HG03108 (cell line): ENCODE data around the gene DIS3L2.

Experiments used
- ATAC-seq: cut with Tn5 transposase; IDR thresholded peaks from one replicate; pipeline ENCODE4 v1.9.1; 2021; ENCODE audit warnings: moderate library complexity; ENCODE audit not compliant: unreplicated experiment

Gene DIS3L2

GRCh38 chr2:231961349-231962166 is at the start of gene DIS3L2:
TSS of gene DIS3L2 (plus strand) at chr2:231961713. CDS start at chr2:232014928, 53,215 bp downstream.
- ATAC-seq, result peak; percentile 90

GRCh38 chr2:231914077-231914690 is 47.3 kb upstream of the DIS3L2 start:
- no peak for ATAC-seq

- no peak for ATAC-seq
Measured at GRCh38 chr2:231917280-231918066, 44.0 kb upstream of the DIS3L2 start.

GRCh38 chr2:231918501-231919330 is 42.8 kb upstream of the DIS3L2 start:
- ATAC-seq, result no peak

- ATAC-seq, result no peak
Measured at GRCh38 chr2:231919341-231920035, 42.0 kb upstream of the DIS3L2 start.

- ATAC-seq, result no peak
Measured at GRCh38 chr2:231920366-231920765, 41.1 kb upstream of the DIS3L2 start.

- ATAC-seq, result no peak
Measured at GRCh38 chr2:231920795-231921194, 40.7 kb upstream of the DIS3L2 start.

- ATAC-seq, result no peak
Measured at GRCh38 chr2:231922311-231923009, 39.1 kb upstream of the DIS3L2 start.

GRCh38 chr2:231923010-231923344 is 38.5 kb upstream of the DIS3L2 start:
- no peak for ATAC-seq

GRCh38 chr2:231923951-231924888 is 37.3 kb upstream of the DIS3L2 start:
- no peak for ATAC-seq

GRCh38 chr2:231924889-231925275 is 36.6 kb upstream of the DIS3L2 start:
- ATAC-seq, result no peak

GRCh38 chr2:231925303-231926179 is 36.0 kb upstream of the DIS3L2 start:
- no peak for ATAC-seq

- ATAC-seq, result peak; percentile 55
Measured at GRCh38 chr2:231926180-231926741, 35.3 kb upstream of the DIS3L2 start, which contains the start of gene NPPC. TSS of gene NPPC (minus strand) at chr2:231926396. CDS start at chr2:231926249, 147 bp downstream.

- ATAC-seq, result no peak
Measured at GRCh38 chr2:231926761-231927565, 34.5 kb upstream of the DIS3L2 start.

GRCh38 chr2:231927566-231927890 is 34.0 kb upstream of the DIS3L2 start:
- ATAC-seq, result no peak

- ATAC-seq, result no peak
Measured at GRCh38 chr2:231928481-231928880, 33.0 kb upstream of the DIS3L2 start.
